HepG2 (cell line): ENCODE results near the gene TRIP6. TPM values are rescaled to one million over a fixed set of nuclear protein-coding genes. Genes with fewer than 3 reads are reported as not detected.

Experiments used
- ADNP ChIP-seq: sonication (generic); formaldehyde crosslinking; IDR thresholded peaks from 2 replicates; pipeline ENCODE4 v1.4.0; 2020; ENCODE audit warnings: missing genetic modification reagents
- CENPBD1 ChIP-seq: sonication (generic); formaldehyde crosslinking; IDR thresholded peaks from 2 replicates; pipeline ENCODE4 v1.8.0; 2022; ENCODE audit warnings: missing genetic modification reagents, low read depth, mild to moderate bottlenecking, borderline replicate concordance
- E2F1 ChIP-seq: sonication (generic); formaldehyde crosslinking; IDR thresholded peaks from 2 replicates; pipeline ENCODE4 v1.5.0; 2020; ENCODE audit warnings: missing genetic modification reagents
- FOSL2 ChIP-seq: sonication (generic); formaldehyde crosslinking; IDR thresholded peaks from 2 replicates; pipeline ENCODE4 v1.4.0; 2020; ENCODE audit warnings: missing genetic modification reagents
- GMEB1 ChIP-seq: sonication (generic); formaldehyde crosslinking; IDR thresholded peaks from 2 replicates; pipeline ENCODE4 v1.5.1; 2020; ENCODE audit warnings: missing genetic modification reagents, mild to moderate bottlenecking, borderline replicate concordance
- HIVEP1 ChIP-seq: sonication (generic); formaldehyde crosslinking; IDR thresholded peaks from 2 replicates; pipeline ENCODE4 v1.4.0; 2020; ENCODE audit warnings: mild to moderate bottlenecking, missing genetic modification reagents
- HMGXB4 ChIP-seq, 2 experiments: sonication (generic) in 1 of 2; formaldehyde crosslinking in 1 of 2; IDR thresholded peaks; 2 replicates each; pipeline versions ENCODE4 v1.4.0 to v1.6.1; 2018 to 2020; ENCODE audit warnings: missing genetic modification reagents in 2 of 2, borderline replicate concordance in 1 of 2, low read depth in 1 of 2, mild to moderate bottlenecking in 1 of 2, missing biosample characterization in 1 of 2
- KMT2A ChIP-seq: sonication (generic); formaldehyde crosslinking; IDR thresholded peaks from 2 replicates; pipeline ENCODE4 v1.4.0; 2020; ENCODE audit warnings: missing genetic modification reagents
- POLR2AphosphoS5 ChIP-seq: IDR thresholded peaks from 2 replicates; pipeline ENCODE4 v1.6.1; 2012; ENCODE audit warnings: low read depth, low read length
- SRY ChIP-seq: sonication (generic); formaldehyde crosslinking; IDR thresholded peaks from 2 replicates; pipeline ENCODE4 v1.8.0; 2022; ENCODE audit warnings: mild to moderate bottlenecking, missing genetic modification reagents
- TIGD3 ChIP-seq: sonication (generic); formaldehyde crosslinking; IDR thresholded peaks from 2 replicates; pipeline ENCODE4 v1.5.1; 2020; ENCODE audit warnings: mild to moderate bottlenecking, missing genetic modification reagents, borderline replicate concordance
- ZFP41 ChIP-seq: sonication (generic); formaldehyde crosslinking; IDR thresholded peaks from 2 replicates; pipeline ENCODE4 v1.4.0; 2020; ENCODE audit warnings: mild to moderate bottlenecking, missing genetic modification reagents, borderline replicate concordance
- ZNF274 ChIP-seq: sonication (generic); formaldehyde crosslinking; IDR thresholded peaks from 2 replicates; pipeline ENCODE4 v1.5.1; 2020; ENCODE audit warnings: mild to moderate bottlenecking, missing genetic modification reagents
- ZNF276 ChIP-seq: sonication (generic); formaldehyde crosslinking; IDR thresholded peaks from 2 replicates; pipeline ENCODE4 v1.4.0; 2020; ENCODE audit warnings: mild to moderate bottlenecking, low read depth, missing genetic modification reagents
- ZNF577 ChIP-seq: sonication (generic); formaldehyde crosslinking; IDR thresholded peaks from 2 replicates; pipeline ENCODE4 v1.4.0; 2020; ENCODE audit warnings: mild to moderate bottlenecking, low read depth, missing genetic modification reagents, borderline replicate concordance
- ZNF652 ChIP-seq: IDR thresholded peaks from 2 replicates; pipeline ENCODE4 v1.6.1; 2016; ENCODE audit warnings: low read depth, borderline replicate concordance
- ZNF704 ChIP-seq: sonication (generic); formaldehyde crosslinking; IDR thresholded peaks from 2 replicates; pipeline ENCODE4 v1.8.1; 2023; ENCODE audit warnings: mild to moderate bottlenecking, inconsistent platforms, moderate library complexity, missing genetic modification reagents, borderline replicate concordance
- polyA plus RNA-seq, 8 experiments: library from polyadenylated mRNA; depleted of rRNA in 3 of 8; stranded (reverse) in 7 of 8; unstranded in 1 of 8; fragments of >200 nt; fragmentation: Illumina TruSeq in 4 of 8; extraction: Trizol in 4 of 8; gene quantifications; 2 replicates each; pipeline versions ENCODE4 v1.2.1 to v1.2.3, GENCODE V29; 2011 to 2016; ENCODE audit warnings: low read depth in 4 of 8, missing spikeins in 1 of 8, mixed read lengths in 1 of 8; ENCODE audit not compliant: insufficient read depth in 1 of 8
- total RNA-seq, 5 experiments: library from RNA; depleted of rRNA; stranded (reverse); fragments of >200 nt; fragmentation: Illumina TruSeq; extraction: Trizol; gene quantifications; 2 replicates each; pipeline ENCODE4 v1.2.3, GENCODE V29; 2016; ENCODE audit warnings: low read depth in 1 of 5

Gene TRIP6
- total and polyA plus RNA-seq, 2 of the 13 experiments (the other 11 are each of a cell fraction or from before 2014, with no cell fraction given) = 0.34 to 0.38 TPM

- TF ChIP-seq ZNF276 (no peak), ZFP41 (CRISPR knock-in tag) (no peak), CENPBD1 (CRISPR knock-in tag) (no peak), HMGXB4 (CRISPR knock-in tag; IDR thresholded peaks at IDR 0.05; ENCODE audit: borderline replicate concordance in 1 of 2, low read depth in 1 of 2) (peak; percentile 62 to 76), ADNP (CRISPR knock-in tag) (no peak), E2F1 (CRISPR knock-in tag) (0 out of 2 replicates have a peak, but pooled peaks have one; percentile 35), ZNF704 (CRISPR knock-in tag) (0 out of 2 replicates have a peak, but pooled peaks have one; percentile 67), ZNF652 (CRISPR knock-in tag) (no peak), FOSL2 (no peak), ZNF577 (no peak), ZNF274 (CRISPR knock-in tag) (no peak), GMEB1 (CRISPR knock-in tag) (no peak; the same call in 1 of the 2 replicates), KMT2A (CRISPR knock-in tag) (0 out of 2 replicates have a peak, but pooled peaks have one; percentile 14), POLR2AphosphoS5 (peak; percentile 35; the same call in 1 of the 2 replicates), TIGD3 (CRISPR knock-in tag) (no peak), SRY (CRISPR knock-in tag) (peak; percentile 85; the same call in 1 of the 2 replicates), HIVEP1 (CRISPR knock-in tag) (peak; percentile 86; the same call in 1 of the 2 replicates)
Measured at GRCh38 chr7:100852048-100852872, 14.9 kb upstream of the TRIP6 start, which contains the start of gene SLC12A9 (continued).
